ENCODE results near the gene GABRD.

The GABRD gene

GRCh38 chr1:1984560-1985070, 34.5 kb upstream of the GABRD start:
- DNase-seq = no peak

DNA sequence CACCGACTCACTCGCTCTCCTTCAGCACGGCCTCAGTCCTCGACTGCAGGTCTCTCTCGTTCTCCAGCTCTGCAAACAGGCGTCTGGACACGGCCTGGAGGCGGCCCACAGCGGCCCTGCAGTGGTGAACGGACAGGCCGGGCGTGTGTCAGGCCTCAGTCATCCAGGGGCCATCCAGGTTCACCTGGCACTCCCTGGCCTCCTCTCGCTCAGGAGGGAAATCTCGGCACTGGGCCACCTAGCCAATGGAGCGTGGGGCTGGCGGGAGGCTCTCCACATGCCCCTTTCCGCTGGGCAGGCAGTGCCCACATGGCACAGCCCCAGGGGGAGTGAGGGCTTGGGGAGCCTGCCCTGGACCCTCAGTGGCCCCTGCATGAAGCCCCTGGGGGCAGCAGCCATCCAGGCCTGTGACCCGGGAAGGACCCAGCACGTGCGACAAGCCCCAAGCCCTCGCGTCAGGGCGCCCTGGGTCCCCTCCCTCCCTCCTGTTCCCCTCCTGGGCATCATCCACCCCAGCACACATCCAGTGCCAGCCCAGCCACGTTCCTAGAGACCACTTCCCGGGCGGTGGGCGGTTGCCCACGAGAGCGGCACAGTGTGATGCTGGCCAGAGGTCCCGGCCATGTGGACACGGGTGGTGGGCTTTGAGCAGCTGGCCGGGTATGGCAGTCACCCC, 33.6 kb upstream of the GABRD start:
- DNase-seq = no peak

DNA sequence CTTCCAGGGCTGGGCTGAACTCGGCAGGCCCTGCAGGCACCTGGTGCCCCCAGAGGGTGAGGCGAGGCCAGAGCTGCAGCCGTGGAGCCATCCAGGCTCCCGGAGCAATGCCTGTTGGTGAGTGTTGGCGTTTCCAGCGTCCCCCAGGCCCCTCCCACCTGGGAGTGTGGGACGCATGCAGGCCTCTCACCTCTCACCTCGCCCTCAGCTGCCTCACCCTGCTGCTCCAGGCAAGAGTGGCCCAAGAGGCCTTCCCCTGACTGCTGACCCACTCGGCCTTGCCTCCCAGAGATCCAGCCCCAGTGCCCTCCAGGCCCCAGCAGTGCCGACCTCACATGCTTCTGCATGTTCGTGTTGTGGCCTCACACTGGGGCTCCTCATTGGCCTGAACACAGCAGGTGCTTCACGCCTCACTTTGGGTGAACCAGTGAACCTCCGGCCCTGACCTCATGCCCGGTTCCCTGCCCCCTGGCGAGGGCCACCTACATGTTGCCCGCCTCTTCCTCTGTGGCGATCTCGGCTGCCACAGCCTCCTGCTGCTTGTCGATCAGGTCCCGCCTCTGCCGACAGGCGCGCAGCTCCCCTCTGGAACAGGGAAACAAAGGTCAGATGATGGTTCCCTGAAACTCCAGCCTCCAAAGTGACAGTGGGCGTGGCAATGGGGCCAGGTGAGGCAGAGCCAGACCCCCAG, 32.5 kb upstream of the GABRD start:
- no peak for DNase-seq

- DNase-seq = no peak
These were observed 32.0 kb upstream of the GABRD start for GRCh38 chr1:1987142-1987510.

GRCh38 chr1:1988061-1988945, 30.8 kb upstream of the GABRD start:
- no peak for DNase-seq

DNA sequence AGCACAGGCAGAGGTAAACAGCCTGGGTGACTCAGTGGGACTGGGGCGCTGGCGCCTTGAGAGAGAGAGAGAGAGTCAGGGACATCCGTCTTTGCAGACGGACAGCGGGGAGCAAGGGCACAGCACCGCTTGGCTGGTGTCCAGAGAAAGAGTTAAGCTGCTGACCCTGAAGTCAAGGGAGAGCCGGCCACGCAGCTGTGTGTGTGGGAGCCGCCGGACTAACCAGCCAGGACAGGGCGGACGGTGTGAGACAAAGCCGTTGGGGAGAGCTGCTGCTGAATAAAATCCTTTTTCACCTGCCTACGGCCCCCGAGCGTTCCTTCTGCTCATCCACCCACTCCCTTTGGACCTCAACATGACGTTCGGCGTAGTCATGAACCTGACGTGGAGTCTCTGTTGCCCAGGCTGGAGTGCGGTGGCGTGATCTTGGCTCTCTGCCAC, 30.0 kb upstream of the GABRD start:
- DNase-seq = peak in 2 of 56 donors; percentile 15 to 20

DNA sequence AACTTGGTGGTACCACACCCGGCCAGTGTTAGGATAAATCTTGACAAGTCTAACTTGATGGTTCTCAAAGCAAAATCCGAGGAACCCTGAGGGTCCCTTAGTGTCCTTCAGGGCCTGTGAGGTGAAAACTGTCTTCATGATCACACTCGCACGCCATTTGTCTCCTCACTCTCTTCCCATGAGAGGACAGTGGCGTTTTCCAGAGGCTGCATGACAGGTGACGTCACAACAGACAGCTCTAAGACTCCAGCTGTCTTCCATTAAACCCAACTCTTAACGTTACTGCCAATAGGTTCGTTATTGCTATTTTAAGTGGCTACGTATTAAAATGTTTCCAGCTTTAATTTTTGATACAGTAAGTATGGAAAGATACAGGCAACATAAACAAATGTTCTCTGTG, 29.4 kb upstream of the GABRD start:
- no peak for DNase-seq

GRCh38 chr1:1990222-1990621, 28.9 kb upstream of the GABRD start:
- peak in 6 of 56 donors; percentile 14 to 29 (median 17) for DNase-seq

DNA sequence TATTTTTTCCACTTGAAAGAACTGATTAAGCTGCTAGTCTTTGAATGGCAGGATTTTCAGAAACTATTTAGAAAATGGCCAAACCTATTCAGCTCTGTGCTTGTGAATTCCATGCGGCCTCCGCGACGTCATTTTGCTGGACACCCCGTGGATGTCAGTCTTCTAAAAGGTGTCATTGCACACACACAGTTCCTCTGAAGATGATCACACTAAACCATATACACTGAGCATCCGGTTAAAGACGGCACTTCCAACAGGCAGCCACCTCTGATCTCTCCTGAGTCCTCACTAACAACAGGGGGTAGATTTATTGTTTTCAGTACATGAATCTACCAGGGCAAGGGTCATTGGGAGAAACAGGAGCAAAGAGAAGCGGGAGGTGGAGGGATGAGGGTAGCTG, 24.6 kb upstream of the GABRD start:
- DNase-seq = no peak

DNA sequence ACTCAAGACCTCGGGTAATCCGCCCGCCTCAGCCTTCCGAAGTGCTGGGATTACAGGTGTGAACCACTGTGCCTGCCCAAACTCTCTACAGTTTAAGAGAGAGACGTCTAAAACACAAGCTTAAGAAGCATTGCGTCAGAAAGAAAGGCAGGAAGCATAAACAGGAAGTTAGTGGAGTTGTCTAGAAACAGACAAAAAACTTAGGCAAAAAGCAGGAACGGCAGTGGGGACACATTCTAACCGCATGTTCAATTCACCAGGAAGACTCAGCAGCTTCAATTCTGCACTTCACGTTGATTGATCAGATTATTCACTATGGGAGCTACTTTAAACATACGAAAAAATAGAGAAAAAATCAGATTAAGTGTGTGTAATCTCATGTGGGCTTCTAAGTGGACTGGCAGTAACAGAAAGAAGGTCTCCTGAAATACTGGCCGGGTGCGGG, 22.9 kb upstream of the GABRD start:
- no peak for DNase-seq

DNA sequence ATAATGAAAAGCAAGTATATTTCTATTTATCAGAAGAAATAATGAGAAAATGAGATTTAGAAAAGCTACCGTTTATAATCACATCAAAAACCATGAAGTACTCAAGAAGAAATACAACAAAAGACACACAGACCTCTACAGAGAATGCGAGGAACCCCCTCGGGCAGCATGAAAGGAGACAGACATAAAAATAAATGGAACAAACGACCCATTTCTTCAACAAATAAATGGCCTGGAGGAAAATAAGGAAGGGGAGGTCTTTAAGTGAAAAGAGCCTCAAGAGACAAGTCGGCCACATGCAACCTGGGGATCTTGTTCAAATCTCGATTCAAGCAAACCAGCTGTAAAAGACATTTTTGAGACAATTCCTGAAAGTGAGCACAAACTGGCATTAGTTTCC, 21.6 kb upstream of the GABRD start:
- DNase-seq = no peak

GRCh38 chr1:2000432-2000831, 18.7 kb upstream of the GABRD start:
- no peak for DNase-seq

- no peak for DNase-seq
These were observed 18.3 kb upstream of the GABRD start for GRCh38 chr1:2000850-2001249.

DNA sequence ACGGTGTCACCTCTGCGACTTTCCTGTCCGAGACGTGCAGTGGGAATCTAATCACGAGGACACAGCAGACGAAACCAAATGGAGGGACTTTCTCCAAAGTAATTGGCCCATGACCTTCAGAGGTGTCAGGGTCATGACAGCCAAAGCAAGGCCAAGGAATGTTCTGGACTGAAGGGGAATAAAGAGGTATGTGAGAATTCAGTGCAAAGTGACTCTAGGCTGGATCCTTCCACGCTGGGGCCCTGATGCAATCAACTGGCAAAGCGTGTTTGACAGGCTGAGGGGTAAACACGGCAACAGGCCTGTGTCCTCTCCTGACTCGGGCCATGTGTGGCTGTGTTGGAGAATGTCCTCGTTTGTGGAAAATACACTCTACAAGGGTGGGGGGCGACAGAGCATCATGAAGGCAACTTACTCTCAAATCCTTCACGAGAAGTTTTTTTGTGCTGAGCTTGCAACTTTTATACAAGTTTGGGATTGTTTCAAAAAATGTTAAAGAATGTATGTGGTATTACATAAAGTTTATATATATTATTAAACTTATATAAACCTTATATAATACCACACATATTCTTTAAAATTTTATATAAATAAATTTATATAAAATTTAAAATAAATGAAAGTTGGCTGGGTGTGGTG, 17.3 kb upstream of the GABRD start:
- no peak for DNase-seq

DNA sequence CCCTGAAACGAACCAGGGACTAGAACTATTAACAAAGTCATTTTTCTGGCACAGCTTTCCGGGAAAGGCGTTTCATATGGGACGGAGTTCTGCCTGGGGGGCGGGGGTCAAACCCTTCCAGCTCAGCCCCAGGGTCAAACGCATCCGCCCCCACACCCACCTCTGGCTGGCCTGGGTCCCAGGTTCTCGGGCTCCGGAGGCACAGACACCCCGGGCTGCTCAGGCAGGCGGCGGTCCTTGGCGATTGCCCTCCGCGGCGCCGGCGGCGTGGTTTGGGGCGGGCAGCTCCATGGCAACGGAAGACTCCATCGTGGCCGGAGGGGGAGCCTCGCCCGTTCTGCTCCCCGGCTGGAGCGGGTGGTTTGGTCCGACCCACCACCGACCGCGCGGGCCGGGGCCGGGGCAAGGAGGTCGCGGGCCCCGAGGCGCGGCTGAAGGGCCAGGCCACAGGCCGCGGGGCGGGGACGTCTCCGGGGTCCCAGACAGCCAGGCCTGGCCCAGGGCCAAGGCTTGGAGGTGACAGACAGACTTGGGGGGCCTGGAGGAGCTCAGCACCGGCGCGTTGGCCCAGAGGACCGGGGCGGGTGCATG, 15.5 kb upstream of the GABRD start, which contains the start of gene CFAP74:
Gene CFAP74, minus strand, starts transcription at position 246 of the 591 bp plus-strand sequence. CDS start 12,830 bp downstream, outside the sequence.
- DNase-seq = peak in 16 of 56 donors; percentile 12 to 66 (median 40)

DNA sequence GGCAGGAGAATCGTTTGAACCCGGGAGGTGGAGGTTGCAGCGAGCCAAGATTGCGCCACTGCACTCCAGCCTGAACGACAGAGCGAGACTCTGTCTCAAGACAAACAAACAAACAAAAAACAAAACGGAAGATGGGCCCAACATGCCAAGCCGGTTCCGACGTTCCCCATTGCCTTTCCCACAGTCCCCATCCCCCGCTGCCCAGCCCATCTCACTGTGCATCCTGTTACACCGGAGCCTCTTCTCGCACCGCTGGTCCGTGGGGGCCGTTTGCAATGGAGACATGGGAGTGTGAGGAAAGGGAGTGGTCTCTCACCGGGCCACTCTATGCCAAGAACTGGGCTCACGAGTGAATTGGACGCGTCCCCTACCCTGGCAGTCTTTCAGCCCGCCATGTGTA, 14.3 kb upstream of the GABRD start:
- DNase-seq = no peak

GRCh38 chr1:2009101-2010053, 9.8 kb upstream of the GABRD start:
- DNase-seq = no peak

- DNase-seq = no peak
These were observed 5.0 kb upstream of the GABRD start for GRCh38 chr1:2014181-2014580.
